A673 (cell line): ENCODE results near the gene INAVA.

Source experiments
- CTCF ChIP-seq: fragments of 300-800, 200-600 bp; sonication (generic); conservative IDR thresholded peaks from 2 replicates; pipeline ENCODE4 v1.5.1; 2017; ENCODE audit warnings: low read depth, mild to moderate bottlenecking, antibody characterized with exemption, low read length, moderate library complexity, mixed read lengths
- EZH2 ChIP-seq: fragments of 200-600 bp; sonication (generic); IDR thresholded peaks from 2 replicates; pipeline ENCODE4 v1.6.1; 2017; ENCODE audit warnings: borderline replicate concordance, low read depth, mild to moderate bottlenecking, mixed read lengths, antibody characterized with exemption, low read length; ENCODE audit not compliant: poor library complexity, severe bottlenecking

GRCh38 chr1:200892958-200893357 is 1.7 kb upstream of the INAVA start:
- TF ChIP-seq EZH2, result no peak
- no peak for TF ChIP-seq CTCF
